CD4-positive, CD25-positive, alpha-beta regulatory T cell (primary cell): ENCODE results near the gene TTLL8. TPM values are rescaled to one million over a fixed set of nuclear protein-coding genes. Genes with fewer than 3 reads are reported as not detected.

ENCODE experiments used
- ATAC-seq, 2 donors: fragments of 150-1000 bp; cut with Tn5 transposase; one replicate each; pipeline ENCODE4 v1.10.0; 2021; ENCODE audit warnings: low read depth in 2 of 2, moderate number of reproducible peaks in 2 of 2, moderate library complexity in 1 of 2
- DNase-seq, 3 donors: peaks; one replicate each; pipeline versions ENCODE4 v3.0.0 to v3.0.0-alpha.2; 2012 to 2022; ENCODE audit warnings: mixed read lengths in 1 of 3
- H3K27ac ChIP-seq: one replicate; pipeline ENCODE4 v1.7.0; 2013; ENCODE audit warnings: mild to moderate bottlenecking, low read length; ENCODE audit not compliant: insufficient read depth, poor library complexity, severe bottlenecking
- H3K27me3 ChIP-seq: one replicate; pipeline ENCODE4 v1.7.0; 2013; ENCODE audit warnings: low read length; ENCODE audit not compliant: control insufficient read depth, insufficient read depth
- H3K36me3 ChIP-seq: one replicate; pipeline ENCODE4 v1.7.0; 2013; ENCODE audit warnings: mild to moderate bottlenecking, low read length, moderate library complexity; ENCODE audit not compliant: control insufficient read depth, insufficient read depth
- H3K4me1 ChIP-seq: 2 replicates; pipeline ENCODE4 v1.7.0; 2013; ENCODE audit warnings: mild to moderate bottlenecking, low read length; ENCODE audit not compliant: insufficient read depth, control insufficient read depth, poor library complexity, severe bottlenecking
- H3K4me3 ChIP-seq: one replicate; pipeline ENCODE4 v1.7.0; 2013; ENCODE audit warnings: low read depth, mild to moderate bottlenecking, low read length, moderate library complexity
- H3K9me3 ChIP-seq, 2 experiments: 1 replicate in 1 of 2; 2 replicates in 1 of 2; pipeline ENCODE4 v1.7.0; 2013; ENCODE audit warnings: low read length in 2 of 2, mild to moderate bottlenecking in 1 of 2, moderate library complexity in 1 of 2; ENCODE audit not compliant: control insufficient read depth in 2 of 2
- H3K27ac Mint-ChIP-seq, 3 donors: one replicate each; pipeline ENCODE4 v1.8.0; 2020 to 2022; ENCODE audit warnings: mild to moderate bottlenecking in 3 of 3, mixed read lengths in 3 of 3, moderate library complexity in 2 of 3
- H3K27me3 Mint-ChIP-seq: one replicate; pipeline ENCODE4 v1.8.0; 2022; ENCODE audit warnings: mild to moderate bottlenecking, mixed read lengths
- H3K36me3 Mint-ChIP-seq: one replicate; pipeline ENCODE4 v1.8.0; 2020; ENCODE audit warnings: mixed read lengths
- H3K4me1 Mint-ChIP-seq, 4 donors: one replicate each; pipeline ENCODE4 v1.8.0; 2020 to 2022; ENCODE audit warnings: mixed read lengths in 4 of 4, mild to moderate bottlenecking in 1 of 4
- H3K4me3 Mint-ChIP-seq, 4 donors: one replicate each; pipeline ENCODE4 v1.8.0; 2020 to 2022; ENCODE audit warnings: mild to moderate bottlenecking in 4 of 4, mixed read lengths in 4 of 4, moderate library complexity in 3 of 4
- H3K9me3 Mint-ChIP-seq, 7 donors: one replicate each; pipeline ENCODE4 v1.8.0; 2020 to 2022; ENCODE audit warnings: mixed read lengths in 7 of 7, mild to moderate bottlenecking in 3 of 7, moderate library complexity in 2 of 7
- polyA plus RNA-seq, 4 donors: library from polyadenylated mRNA; unstranded; fragments of 300-500 nt; fragmentation: Illumina TruSeq; gene quantifications; one replicate each; pipeline ENCODE4 v1.2.3, GENCODE V29; 2021
- total RNA-seq: library from RNA; stranded (reverse); gene quantifications from one replicate; pipeline ENCODE4 v1.2.3, GENCODE V29; 2022

TTLL8 gene
- total and polyA plus RNA-seq, 5 donors from 2014 or later: not detected

DNA sequence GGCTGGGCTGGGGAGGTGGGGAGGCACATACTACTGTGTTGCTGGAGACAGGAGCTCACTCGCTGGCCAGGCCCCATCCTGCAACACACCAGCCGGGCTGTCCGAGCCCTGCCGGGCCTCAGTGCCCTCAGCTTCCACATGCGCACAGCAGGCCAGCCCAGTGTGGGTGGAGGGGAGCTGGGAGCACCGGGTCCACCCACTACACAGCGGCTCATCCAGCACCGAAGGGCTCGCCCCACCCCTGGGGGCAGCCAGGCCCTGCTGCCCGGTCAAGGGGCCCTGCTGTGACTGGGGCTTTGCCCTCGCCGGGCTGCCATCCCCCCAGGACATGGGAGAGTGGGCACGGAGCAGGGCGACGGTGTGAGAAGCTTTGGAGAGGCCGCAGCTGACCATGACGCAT is 9.3 kb downstream of the TTLL8 start:
- Histone ChIP-seq H3K4me3 (no peak overlapping the region), H3K4me1 (peaks cover 8% of the 10 kb centered on the region), H3K9me3 (peaks cover 0 to 3% of the 10 kb centered on the region in 2 experiments), H3K27me3 (no peaks in the 10 kb centered on the region), H3K27ac (no peak overlapping the region), H3K36me3 (no peaks in the 10 kb centered on the region)
- H3K4me3 Mint-ChIP-seq: no peak overlapping the region
- peaks cover 10% of the 10 kb centered on the region for H3K27me3 Mint-ChIP-seq
- H3K9me3 Mint-ChIP-seq: peaks cover 0 to 6% (median 0%) of the 10 kb centered on the region in 7 donors
- no peak overlapping the region for H3K27ac Mint-ChIP-seq
- ATAC-seq: peak in 1 of 2 donors; percentile 12
- DNase-seq: no peak
- H3K36me3 Mint-ChIP-seq: no peaks in the 10 kb centered on the region
- peaks cover 0 to 4% (median 0%) of the 10 kb centered on the region in 4 donors for H3K4me1 Mint-ChIP-seq

DNA sequence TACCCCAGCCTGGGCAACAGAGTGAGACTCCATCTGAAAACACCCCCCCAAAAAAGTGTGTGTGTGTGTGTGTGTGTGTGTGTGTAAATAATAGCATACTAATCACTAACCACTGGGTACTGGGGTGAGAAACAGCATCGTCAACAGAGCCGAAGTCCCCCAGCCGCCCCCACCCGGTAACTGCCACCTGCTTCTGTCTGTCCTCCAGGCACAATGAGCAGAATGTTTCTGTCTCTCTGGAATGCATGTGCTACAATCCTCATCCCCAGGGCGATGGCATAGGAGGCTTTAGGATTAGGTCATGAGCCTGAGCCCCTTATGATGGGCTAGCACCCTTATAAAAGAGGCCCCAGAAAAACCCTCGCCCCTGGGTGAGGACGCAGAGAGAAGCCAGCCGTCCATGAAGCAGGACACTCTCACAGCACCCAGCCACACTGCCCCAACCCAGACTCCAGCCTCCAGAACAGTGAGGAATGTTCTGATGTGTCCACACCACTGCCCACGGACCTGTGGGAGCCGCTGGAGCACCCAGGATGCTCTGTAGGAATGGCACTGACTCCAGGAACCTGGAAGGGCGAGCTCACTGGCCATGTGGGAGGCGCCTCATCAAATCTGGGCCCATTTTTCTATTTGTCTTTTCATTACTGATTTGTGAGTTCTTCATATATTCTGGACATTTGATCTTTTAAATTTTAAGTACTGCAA is 9.9 kb downstream of the TTLL8 start:
- Mint-ChIP-seq H3K4me3 (no peak overlapping the region), H3K27ac (no peak overlapping the region), H3K36me3 (no peaks in the 10 kb centered on the region), H3K27me3 (peaks cover 11% of the 10 kb centered on the region), H3K9me3 (peaks cover 0 to 6% (median 0%) of the 10 kb centered on the region in 7 donors), H3K4me1 (peaks cover 0 to 4% (median under 1%) of the 10 kb centered on the region in 4 donors)
- H3K4me3 ChIP-seq: no peak overlapping the region
- H3K27ac ChIP-seq: no peak overlapping the region
- peaks cover 8% of the 10 kb centered on the region for H3K4me1 ChIP-seq
- peaks cover 0 to 1% of the 10 kb centered on the region in 2 experiments for H3K9me3 ChIP-seq
- no peaks in the 10 kb centered on the region for H3K36me3 ChIP-seq
- no peaks in the 10 kb centered on the region for H3K27me3 ChIP-seq
- ATAC-seq (no peak), DNase-seq (no peak)

DNA sequence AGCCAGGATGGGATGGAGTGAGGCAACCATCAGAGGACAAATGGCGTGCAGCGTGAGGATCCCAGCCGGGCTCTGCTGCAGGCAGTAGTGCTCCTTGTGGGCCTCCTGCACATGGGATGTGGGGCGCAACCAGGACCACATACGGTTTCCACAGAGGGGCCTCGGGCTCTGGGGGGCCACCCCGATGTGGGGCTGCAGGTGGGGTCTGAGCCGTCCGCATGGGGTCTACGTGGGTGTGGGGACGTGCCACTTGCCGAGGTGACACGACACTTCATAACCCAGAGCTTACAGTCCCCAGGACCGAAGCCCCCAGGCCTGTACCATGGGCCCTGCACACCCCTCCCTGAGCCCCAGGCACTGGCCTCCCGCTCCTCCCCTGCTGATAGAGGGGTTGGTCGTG is 10.8 kb downstream of the TTLL8 start:
- DNase-seq (no peak), ATAC-seq (no peak)
- H3K36me3 Mint-ChIP-seq: no peaks in the 10 kb centered on the region
- H3K27me3 ChIP-seq: no peaks in the 10 kb centered on the region
- H3K9me3 Mint-ChIP-seq: peaks cover 0 to 6% (median 0%) of the 10 kb centered on the region in 7 donors
- H3K27me3 Mint-ChIP-seq: peaks cover 15% of the 10 kb centered on the region
- peaks cover 8% of the 10 kb centered on the region for H3K4me1 ChIP-seq
- no peak overlapping the region for H3K27ac Mint-ChIP-seq
- H3K4me3 Mint-ChIP-seq: no peak overlapping the region
- no peaks in the 10 kb centered on the region for H3K9me3 ChIP-seq
- no peak overlapping the region for H3K4me3 ChIP-seq
- no peak overlapping the region for H3K27ac ChIP-seq
- peaks cover 0 to 4% (median under 1%) of the 10 kb centered on the region in 4 donors for H3K4me1 Mint-ChIP-seq
- H3K36me3 ChIP-seq: no peaks in the 10 kb centered on the region

DNA sequence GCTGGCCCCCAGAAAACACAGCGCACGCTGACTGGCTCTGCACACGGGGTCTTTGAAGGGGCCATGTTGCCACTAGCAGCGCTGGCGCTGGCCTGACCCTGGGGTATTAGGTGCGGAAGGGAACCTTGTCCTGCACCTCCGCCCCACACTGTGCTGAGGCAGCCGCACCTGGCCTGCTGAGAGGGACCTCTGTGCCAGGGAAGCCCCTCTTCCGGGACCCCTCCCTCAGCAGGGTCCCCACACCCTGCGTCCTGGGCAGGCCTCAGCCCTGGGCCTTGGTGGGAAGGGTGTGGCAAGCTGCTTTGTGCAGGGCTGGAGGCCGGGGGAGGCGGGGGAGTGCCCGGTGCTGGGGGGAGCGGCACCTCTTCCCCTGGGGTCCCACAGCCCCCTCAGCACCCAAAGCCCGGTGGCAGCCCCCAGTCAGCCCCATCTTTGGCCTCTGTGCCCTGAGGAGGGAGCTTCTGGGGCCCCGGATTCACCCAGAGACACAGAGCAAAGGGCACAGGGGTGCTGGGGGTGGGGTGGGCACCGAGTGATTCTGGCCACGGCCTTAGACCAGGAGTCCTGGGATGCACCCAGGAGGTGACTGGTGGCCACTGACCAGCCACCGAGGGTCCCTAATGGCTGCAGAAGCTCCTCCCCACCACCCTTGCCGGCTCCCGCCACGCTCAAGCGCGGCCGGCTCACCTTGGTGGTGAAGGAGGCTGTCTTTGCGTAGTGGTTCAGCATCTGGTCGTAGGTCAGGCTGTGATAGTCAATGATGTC is 11.4 kb downstream of the TTLL8 start:
- ATAC-seq (no peak), DNase-seq (no peak)
- Histone ChIP-seq H3K36me3 (no peaks in the 10 kb centered on the region), H3K4me3 (no peak overlapping the region), H3K4me1 (peaks cover 8% of the 10 kb centered on the region), H3K27me3 (no peaks in the 10 kb centered on the region), H3K27ac (no peak overlapping the region), H3K9me3 (no peaks in the 10 kb centered on the region)
- Mint-ChIP-seq H3K4me1 (peaks cover 0 to 4% (median under 1%) of the 10 kb centered on the region in 4 donors), H3K4me3 (no peak overlapping the region), H3K36me3 (no peaks in the 10 kb centered on the region), H3K27ac (no peak overlapping the region), H3K9me3 (peaks cover 0 to 1% (median 0%) of the 10 kb centered on the region in 7 donors), H3K27me3 (peaks cover 16% of the 10 kb centered on the region)

DNA sequence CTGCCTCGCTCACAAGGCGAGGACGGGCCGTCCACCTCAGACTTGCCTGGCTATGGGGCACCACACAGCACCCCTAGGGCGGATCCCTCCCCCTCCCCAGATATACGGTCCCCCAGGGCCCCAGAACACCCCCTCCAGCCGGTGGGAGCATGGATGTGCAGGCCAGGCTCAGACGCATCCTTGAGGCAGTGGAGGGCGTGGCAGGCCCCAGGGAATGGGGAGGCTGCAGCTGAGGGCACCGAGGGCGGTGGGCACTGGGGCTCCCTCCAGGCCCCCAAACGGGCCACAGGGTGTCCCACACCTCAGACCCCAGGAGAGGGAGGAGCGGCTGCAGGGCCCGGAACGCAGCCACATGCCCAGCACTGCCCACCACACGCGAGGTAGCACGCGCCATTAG is 12.1 kb downstream of the TTLL8 start:
- DNase-seq: no peak
- Mint-ChIP-seq H3K27ac (no peak overlapping the region), H3K9me3 (peaks cover 0 to 1% (median 0%) of the 10 kb centered on the region in 7 donors)

DNA sequence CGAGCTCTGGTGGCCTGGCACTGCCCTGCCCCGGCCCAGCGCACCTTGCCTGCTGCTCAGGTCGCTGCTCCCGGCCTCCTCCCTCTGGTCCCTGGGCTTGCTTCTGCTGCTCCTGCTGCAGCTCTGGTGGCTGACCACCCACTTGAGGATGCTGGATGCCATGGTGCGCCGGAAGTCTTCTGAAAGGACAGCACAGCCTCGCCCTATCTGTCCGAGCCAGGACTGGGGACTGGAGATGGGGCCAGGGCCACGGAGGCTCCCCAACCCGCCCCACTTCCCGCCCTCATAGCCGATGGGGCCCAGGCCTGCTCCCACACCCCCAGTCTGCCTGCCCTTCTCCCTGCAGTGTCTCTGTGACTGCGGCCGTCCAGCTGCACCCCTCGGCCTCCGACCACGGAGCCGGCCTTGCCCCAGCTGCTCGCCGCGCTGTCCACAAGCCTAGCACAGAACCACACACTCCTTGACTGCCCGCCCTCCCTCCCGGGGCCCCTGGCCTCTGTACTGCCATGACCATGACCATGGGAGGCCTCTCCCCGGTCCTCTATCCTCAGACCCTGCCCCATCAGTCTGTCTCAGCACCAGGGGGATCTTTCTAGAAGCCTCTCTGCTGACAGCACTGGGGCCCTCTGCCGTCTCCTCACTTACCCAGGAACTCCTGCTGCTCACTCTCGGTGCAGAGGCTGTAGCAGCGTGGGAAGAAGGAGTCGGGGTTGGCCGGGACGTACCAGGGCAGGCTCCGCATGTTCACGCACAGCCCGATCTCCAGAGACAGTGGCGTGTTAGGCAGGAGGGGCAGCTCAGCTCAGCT is 12.7 kb downstream of the TTLL8 start:
- Mint-ChIP-seq H3K4me3 (no peak overlapping the region), H3K27me3 (peaks cover 11% of the 10 kb centered on the region), H3K4me1 (peaks cover 0 to 4% (median under 1%) of the 10 kb centered on the region in 4 donors), H3K36me3 (no peaks in the 10 kb centered on the region), H3K9me3 (peaks cover 0 to 1% (median 0%) of the 10 kb centered on the region in 7 donors), H3K27ac (no peak overlapping the region)
- Histone ChIP-seq H3K4me1 (peaks cover 8% of the 10 kb centered on the region), H3K4me3 (no peak overlapping the region), H3K27me3 (no peaks in the 10 kb centered on the region), H3K27ac (no peak overlapping the region), H3K36me3 (no peaks in the 10 kb centered on the region), H3K9me3 (no peaks in the 10 kb centered on the region)
- DNase-seq: no peak
- ATAC-seq: no peak

More for the DNA sequence above, 12.1 kb downstream of the TTLL8 start:
- Histone ChIP-seq H3K36me3 (no peaks in the 10 kb centered on the region), H3K4me1 (peaks cover 8% of the 10 kb centered on the region), H3K27me3 (no peaks in the 10 kb centered on the region), H3K4me3 (no peak overlapping the region), H3K9me3 (no peaks in the 10 kb centered on the region), H3K27ac (no peak overlapping the region)
- peaks cover 15% of the 10 kb centered on the region for H3K27me3 Mint-ChIP-seq
- H3K4me3 Mint-ChIP-seq: no peak overlapping the region
- peaks cover 0 to 4% (median under 1%) of the 10 kb centered on the region in 4 donors for H3K4me1 Mint-ChIP-seq
- no peaks in the 10 kb centered on the region for H3K36me3 Mint-ChIP-seq
- no peak for ATAC-seq

DNA sequence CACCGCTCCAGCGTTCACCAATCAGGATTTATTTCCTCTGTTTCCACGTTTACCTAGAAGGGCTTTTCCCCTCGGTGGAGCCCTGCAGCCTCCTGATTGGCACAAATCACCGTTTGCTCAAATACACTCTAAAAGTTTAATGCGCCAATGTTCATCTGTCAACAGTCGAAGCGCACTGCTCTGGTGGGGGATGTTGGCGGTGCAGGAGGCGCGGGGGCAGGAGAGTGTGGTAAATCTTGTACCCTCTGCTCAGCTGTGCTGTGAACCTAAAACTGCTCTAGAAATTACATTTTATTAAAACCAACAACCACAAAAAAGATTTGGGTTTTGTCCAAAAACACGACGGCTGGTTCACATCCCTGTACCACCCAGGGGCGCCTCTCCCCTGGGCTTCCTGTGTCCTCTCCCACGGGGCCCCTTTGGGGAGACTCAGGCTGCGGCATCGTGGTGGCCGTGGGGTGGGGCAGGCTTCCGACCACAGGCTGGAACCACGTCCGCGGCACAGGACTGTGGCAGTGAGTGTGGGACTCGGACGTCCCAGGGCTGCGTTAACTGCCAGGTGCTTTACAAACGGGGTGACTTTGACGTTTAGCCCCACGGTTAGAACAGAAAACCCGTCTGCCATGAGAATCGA is 13.5 kb downstream of the TTLL8 start:
- no peaks in the 10 kb centered on the region for H3K36me3 Mint-ChIP-seq
- peaks cover 0 to 4% (median under 1%) of the 10 kb centered on the region in 4 donors for H3K4me1 Mint-ChIP-seq
- no peaks in the 10 kb centered on the region for H3K27me3 ChIP-seq
- peaks cover 11% of the 10 kb centered on the region for H3K27me3 Mint-ChIP-seq
- no peaks in the 10 kb centered on the region for H3K36me3 ChIP-seq
- peaks cover 8% of the 10 kb centered on the region for H3K4me1 ChIP-seq
- H3K27ac ChIP-seq: no peak overlapping the region
- no peaks in the 10 kb centered on the region for H3K9me3 ChIP-seq
- no peak overlapping the region for H3K4me3 Mint-ChIP-seq
- no peak for ATAC-seq
- no peak for DNase-seq
- no peak overlapping the region for H3K27ac Mint-ChIP-seq
- H3K9me3 Mint-ChIP-seq: peaks cover 0 to 1% (median 0%) of the 10 kb centered on the region in 7 donors
- H3K4me3 ChIP-seq: no peak overlapping the region
